ENCODE results near the gene CD7.
"Not testable (repeated sequence)": the region's sequence is repeated elsewhere in the genome, so short reads cannot be mapped to it uniquely, and the experiment has no call there.

Gene CD7

DNA sequence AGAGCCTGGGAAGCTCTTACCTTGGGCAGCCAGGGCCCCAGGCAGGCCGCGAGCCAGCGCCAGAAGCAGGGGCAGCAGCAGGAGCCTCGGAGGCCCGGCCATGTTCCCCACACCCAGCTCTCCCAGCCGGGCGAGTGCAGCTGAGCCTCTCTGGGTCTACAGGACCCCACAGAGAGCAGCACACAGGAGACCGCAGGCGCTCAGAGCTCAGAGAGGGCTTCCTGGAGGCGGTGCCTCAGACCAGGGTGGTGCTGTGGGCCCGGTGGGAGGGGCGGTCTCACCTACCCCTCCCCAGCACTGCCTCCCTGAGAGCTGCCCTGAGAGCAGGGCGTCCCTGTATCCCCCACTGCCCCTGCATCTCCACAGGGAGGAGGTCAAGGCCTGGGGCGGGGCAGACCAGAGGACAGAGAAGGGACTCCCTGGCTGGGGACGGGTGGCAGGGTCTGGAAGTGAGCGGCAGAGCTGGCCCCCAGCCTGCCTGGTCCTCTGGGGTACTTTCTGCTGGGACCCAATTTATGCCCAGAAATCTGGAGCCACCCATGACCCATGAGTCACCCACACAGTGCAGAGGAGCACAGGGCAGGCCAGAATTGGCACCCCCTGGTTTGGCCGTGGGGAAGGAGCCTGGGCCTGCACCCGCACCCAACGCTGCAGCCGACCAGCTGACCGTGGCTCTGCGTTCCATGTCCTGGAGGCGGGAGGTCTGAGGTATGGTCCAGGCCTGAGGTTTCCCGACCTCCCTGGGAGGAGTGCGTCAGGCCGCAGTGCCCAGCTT lies at the start of gene CD7:
TSS of gene CD7 (minus strand) at position 215 of the 775 bp plus-strand sequence. CDS start at position 102, 113 bp downstream.
- no peak for TF ChIP-seq ZNF274 (IDR thresholded peaks at IDR 0.05; ENCODE audit: low read depth, low read length)
- no peak within 1 kb of the TSS for H3K4me3 ChIP-seq (ENCODE audit: low read length)

DNA sequence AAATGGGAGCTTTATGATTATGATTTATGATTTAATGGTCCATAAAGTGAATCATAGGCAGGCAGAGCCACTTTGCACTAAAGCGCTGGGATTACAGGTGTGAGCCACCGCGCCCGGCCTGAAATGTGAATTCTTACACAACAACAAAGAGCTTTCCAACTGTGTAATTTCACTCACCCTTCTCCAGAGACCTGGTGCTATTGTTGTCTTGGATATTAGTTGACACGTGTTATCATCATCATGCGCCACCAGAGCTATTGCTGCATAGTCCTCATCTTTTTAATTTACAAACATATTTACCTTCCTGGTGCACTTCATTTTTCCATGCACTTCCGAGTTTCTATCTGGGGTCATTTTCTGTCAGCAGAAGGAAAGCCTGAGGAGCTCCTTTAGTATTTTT lies 49.3 kb upstream of the CD7 start:
- TF ChIP-seq ZNF274 (IDR thresholded peaks at IDR 0.05; ENCODE audit: low read depth, low read length): no peak
- H3K4me3 ChIP-seq (ENCODE audit: low read length): no peak overlapping the region

DNA sequence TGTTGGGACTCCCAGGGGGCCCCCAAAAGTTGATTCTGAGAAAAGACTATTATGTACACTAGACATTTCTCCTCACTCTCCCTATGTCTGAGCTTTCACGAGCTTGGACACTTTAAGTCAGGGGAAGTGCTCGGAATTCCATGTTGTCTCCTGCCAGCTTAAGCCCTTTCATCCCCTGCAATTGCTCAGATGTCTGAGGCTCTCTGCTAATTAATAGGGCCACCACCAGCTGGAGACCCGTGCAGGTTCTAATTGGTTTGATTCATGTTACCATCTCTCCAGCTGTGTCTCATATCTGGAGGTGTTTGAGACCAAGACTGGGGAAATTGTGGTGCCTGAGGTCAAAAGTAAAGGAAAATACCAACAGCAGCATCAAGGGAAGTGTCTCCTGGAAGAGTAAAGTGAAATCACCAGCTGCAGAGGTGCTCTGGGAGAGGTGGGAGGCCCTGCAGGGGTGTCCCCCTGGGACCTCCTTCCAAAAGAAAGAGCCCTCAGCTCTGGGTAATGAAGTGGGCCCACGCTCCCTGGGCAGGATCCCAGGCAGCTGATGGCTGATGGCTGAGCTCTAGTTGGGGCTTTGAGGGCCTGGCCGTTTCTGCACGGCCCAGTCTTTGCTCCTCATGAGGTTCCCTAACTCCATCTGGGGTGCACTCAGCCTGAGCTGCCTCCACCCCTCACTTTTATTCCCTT lies 48.3 kb upstream of the CD7 start:
- no peak overlapping the region for H3K4me3 ChIP-seq (ENCODE audit: low read length)
- TF ChIP-seq ZNF274 (IDR thresholded peaks at IDR 0.05; ENCODE audit: low read depth, low read length): no peak

DNA sequence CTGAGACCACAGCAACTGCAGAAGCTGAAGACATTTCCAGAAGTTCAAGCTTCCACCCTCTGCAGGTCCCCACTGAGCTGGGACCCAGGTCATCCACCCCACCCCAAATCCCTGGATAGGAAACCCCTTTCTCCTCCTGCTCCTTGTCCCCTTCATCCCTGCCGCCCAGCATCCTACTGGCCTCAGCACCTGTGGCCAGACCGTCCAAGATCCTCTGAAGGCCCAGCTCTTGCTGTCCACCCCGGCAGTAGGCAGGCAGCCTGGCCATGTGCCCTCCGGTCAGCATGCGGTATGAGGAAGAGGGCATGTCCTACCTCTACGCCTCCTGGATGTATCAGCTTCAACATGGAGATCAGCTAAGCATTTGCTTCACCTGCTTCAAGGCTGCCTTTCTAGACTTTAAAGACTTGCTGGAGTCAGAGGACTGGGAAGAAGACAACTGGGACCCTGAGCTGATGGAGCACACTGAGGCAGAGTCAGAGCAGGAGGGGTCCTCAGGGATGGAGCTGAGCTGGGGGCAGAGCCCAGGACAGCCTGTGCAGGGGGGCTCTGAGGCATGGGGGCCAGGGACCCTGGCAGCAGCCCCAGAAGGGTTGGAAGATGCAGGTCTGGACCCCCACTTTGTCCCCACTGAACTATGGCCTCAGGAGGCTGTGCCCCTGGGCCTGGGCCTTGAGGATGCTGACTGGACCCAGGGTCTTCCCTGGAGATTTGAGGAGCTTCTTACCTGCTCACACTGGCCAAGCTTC lies 44.7 kb upstream of the CD7 start:
- TF ChIP-seq ZNF274 (IDR thresholded peaks at IDR 0.05; ENCODE audit: low read depth, low read length): no peak
- no peak overlapping the region for H3K4me3 ChIP-seq (ENCODE audit: low read length)

DNA sequence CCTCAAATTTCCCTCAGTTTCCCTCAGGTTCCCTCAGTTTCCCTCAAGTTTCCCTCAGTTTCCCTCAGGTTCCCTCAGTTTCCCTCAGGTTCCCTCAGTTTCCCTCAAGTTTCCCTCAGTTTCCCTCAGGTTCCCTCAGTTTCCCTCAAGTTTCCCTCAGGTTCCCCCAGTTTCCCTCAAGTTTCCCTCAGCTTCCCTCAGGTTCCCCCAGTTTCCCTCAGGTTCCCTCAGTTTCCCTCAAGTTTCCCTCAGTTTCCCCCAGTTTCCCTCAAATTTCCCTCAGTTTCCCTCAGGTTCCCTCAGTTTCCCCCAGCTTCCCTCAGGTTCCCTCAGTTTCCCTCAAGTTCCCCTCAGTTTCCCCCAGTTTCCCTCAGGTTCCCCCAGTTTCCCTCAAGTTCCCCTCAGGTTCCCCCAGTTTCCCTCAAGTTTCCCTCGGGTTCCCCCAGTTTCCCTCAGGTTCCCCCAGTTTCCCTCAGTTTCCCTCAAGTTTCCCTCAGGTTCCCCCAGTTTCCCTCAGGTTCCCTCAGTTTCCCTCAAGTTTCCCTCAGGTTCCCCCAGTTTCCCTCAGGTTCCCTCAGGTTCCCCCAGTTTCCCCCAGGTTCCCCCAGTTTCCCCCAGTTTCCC lies 42.2 kb upstream of the CD7 start:
- not testable (repeated sequence) for H3K4me3 ChIP-seq (ENCODE audit: low read length)

DNA sequence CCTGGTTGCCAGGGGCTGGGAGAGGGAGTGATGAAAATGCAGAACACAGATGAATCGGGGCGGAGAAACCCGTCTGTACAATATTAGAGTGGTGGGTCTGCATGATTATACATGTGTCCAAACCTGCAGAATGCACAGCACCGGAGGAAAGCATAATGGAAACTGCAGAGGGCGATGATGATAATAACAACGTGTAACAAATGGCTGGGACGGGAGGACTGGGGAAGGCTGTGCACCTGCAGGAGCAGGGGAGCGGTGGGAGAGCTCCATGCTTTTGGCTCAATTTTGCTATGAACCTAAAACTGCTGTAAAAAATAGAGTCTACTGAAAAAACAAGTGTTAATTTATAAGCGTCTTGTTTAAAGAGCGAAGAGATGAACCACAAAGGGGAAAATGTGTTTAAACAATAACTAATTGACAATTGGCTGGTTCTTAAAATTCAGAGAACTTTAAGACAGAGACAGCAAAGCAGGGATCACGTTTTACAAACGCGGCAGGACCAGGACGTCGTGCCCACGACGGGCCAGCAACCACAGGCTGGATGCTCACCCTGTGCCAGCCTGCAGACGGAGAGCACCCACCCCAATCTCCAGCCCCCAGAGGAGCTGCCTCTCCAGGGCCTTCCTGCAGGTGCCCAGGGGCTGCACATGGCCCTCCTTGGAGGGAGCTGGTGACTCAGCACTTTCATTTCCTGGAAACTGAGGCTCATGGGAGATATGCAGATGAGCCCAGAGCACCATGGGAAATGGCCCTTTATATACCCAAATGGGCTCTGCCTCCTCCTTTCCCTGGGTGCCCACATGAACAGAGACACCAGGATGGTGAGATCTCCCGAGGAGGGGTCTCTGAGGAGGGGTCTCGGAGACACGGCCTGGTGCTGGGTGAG lies 41.3 kb upstream of the CD7 start, which contains the start of gene TEX19:
TSS of gene TEX19 (plus strand) at position 783 of the 886 bp plus-strand sequence. CDS start 2,904 bp downstream, outside the sequence.
- no peak for TF ChIP-seq ZNF274 (IDR thresholded peaks at IDR 0.05; ENCODE audit: low read depth, low read length)
- H3K4me3 ChIP-seq (ENCODE audit: low read length): no peak within 1 kb of the TSS; the same call in 1 of the 2 replicates

DNA sequence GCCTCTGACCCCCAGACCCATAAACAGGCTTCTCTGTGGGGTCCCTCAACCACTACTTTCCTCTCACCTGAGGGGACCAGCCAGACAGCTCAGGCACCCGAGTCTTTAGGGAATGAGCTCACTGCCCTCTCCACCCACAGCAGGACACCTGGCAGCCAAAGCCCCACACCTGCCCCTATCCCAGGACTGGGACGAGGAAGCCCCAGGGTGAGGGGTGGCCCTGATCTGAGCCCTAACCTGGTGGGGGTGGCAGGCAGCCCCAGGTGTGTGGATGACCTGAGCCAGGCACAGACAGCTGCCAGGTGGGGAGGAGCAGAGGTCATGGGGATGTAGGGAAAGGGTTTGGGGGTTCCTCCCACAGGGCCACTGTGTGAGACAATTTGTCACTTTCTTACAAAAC lies 40.0 kb upstream of the CD7 start:
- TF ChIP-seq ZNF274 (IDR thresholded peaks at IDR 0.05; ENCODE audit: low read depth, low read length): no peak
- H3K4me3 ChIP-seq (ENCODE audit: low read length): no peak overlapping the region

DNA sequence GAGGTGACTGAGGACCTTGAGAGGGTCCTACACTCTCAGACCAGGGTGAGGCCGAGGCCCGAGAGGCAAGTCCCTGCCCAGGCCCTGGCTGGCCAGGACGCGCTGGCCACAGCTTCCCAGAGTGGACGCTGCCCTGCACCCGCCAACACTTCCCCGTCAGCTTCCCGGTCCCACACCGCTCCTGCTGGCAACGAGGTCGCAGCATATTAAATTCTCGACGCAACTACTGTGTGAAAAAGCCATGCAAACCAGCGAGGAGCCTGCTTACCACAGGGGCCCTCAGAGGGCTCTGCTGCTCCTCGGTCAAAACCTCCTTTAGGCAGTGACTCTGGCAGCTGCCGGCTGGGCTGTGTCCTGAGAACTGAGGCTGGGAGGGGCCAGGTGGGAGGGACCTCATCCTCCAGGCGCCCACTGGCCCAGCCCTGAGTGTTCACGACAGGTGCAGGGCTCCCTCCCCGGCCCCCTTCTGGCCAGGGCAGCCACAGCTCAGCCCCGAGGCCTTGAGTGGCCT lies 39.5 kb upstream of the CD7 start:
- TF ChIP-seq ZNF274 (IDR thresholded peaks at IDR 0.05; ENCODE audit: low read depth, low read length): no peak
- no peak overlapping the region for H3K4me3 ChIP-seq (ENCODE audit: low read length)

DNA sequence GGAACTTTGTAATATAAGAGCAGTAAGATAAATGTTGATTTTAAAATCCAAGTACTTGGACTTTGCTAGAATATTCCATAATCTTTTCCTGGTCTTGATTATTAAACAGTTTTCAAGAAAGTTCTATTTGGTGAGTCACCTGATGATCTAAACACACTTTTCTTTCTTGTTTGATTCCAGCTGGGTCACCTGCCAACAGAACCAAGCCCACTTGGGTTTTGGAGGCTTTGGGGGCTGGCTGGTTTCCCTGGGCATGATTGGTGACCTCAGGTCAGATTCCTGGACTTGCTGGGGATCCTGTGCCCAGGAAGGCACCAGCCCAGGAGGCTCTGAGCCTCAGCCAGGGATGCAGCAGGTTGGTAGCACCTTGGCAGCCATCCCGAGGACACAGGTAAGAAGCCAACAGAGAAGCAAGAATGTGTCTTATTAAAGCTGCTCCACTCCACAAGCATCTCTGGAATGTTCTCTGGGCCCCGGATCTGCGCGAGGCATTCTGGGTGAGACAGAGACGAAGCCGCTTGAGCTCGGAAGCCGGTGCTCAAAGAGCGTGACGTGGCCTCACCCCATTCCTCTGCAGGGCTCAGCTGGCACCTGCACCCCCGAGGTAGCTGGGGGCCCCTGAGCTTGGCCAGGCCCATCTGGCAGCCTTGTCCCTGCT lies 38.5 kb upstream of the CD7 start:
- TF ChIP-seq ZNF274 (IDR thresholded peaks at IDR 0.05; ENCODE audit: low read depth, low read length): no peak
- no peak overlapping the region for H3K4me3 ChIP-seq (ENCODE audit: low read length)

DNA sequence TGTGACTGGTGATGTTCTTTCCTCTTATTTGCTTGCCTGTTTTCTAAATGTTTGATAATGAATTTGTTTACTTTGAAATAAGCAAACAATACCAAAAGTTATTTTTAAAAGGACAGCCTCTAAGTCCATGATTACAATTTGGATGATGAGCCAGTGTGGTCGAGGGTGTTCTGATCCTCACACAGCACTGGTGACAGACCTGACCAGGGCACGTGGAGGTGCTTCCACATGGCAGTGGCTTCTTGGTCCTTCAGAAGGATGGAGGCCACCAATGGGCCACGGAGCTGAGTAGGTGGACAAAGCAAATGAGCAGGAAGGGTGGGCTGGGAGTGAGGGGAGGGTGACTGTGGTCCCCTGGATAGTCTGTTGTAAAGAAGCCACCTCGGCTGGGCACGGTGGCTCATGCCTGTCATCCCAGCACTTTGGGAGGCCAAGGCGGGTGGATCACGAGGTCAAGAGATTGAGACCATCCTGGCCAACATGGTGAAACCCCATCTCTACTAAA lies 37.4 kb upstream of the CD7 start:
- TF ChIP-seq ZNF274 (IDR thresholded peaks at IDR 0.05; ENCODE audit: low read depth, low read length): no peak
- no peak overlapping the region for H3K4me3 ChIP-seq (ENCODE audit: low read length)

DNA sequence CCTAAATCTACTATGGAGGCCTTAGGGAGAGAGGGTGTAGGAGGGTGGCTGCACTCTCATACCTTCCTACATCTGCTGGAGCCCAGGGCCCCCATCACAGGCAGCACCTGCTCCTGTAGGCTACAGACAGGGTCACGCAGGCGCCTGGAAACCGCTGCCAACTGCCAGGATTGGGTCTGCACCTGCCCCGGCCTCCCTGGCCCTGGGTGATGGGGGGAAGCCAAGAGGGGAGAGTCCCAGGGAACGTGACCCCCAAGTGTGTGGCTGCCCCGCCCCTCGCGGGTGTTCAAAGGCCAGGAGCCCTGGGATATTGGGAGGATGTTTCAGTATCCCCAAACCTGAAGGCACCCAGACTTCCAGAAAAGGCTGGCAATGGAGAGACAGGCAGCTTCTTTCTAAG lies 36.1 kb upstream of the CD7 start:
- no peak overlapping the region for H3K4me3 ChIP-seq (ENCODE audit: low read length)
- no peak for TF ChIP-seq ZNF274 (IDR thresholded peaks at IDR 0.05; ENCODE audit: low read depth, low read length)

DNA sequence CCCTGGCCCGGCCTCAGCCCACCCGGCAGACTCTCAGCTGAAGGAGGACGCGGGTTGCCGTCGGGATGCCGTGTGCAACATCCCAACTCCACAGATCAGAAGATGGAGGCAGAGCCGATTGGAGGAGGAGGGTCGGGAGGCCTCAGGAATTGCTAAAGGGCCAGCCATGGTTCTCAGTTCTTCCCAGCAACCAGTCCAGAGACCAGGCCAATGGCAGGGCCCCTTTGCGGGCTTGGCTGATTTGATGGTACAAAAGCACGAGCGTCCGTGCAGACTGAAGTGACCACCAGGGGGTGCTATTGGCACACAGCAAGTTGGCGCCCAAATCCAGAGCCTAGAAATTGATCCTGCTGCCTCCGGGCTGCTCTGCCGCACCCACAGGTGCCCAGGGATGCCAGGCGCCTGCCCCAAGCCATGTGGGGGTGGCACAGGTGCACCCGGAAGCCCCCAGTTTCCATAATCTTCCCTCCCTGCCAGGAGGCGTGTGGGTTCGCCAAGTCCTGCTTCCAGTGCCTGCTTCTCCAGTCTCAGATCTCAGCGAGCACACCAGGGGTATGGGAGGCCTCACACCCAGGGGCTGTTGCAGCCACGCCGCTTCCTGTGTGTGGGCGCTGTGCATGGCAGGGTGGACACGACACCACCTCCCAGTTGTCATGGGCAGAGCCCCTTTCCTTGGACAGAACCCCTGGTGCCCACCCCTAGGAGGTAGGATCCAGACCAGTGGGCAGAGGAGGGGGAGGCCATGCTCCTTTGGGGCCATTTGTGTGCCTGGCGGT lies 34.5 kb upstream of the CD7 start:
- no peak overlapping the region for H3K4me3 ChIP-seq (ENCODE audit: low read length)
- no peak for TF ChIP-seq ZNF274 (IDR thresholded peaks at IDR 0.05; ENCODE audit: low read depth, low read length)

Data from GM08714 (cell line).